HepG2 (cell line): ENCODE results near the gene MYADML2. TPM values are rescaled to one million over a fixed set of nuclear protein-coding genes. Genes with fewer than 3 reads are reported as not detected.
A peak's percentile ranks its signal among the peaks of the same experiment; 100 is the strongest.

Experiments used
- CCDC6 ChIP-seq: sonication (generic); formaldehyde crosslinking; IDR thresholded peaks from 2 replicates; pipeline ENCODE4 v1.8.1; 2022; ENCODE audit warnings: mild to moderate bottlenecking, missing genetic modification reagents, moderate library complexity
- CHCHD3 ChIP-seq: sonication (generic); formaldehyde crosslinking; IDR thresholded peaks from 2 replicates; pipeline ENCODE4 v1.8.0; 2022; ENCODE audit warnings: mild to moderate bottlenecking, missing genetic modification reagents, moderate library complexity
- ELF1 ChIP-seq: sonication (generic); formaldehyde crosslinking; IDR thresholded peaks from 2 replicates; pipeline ENCODE4 v1.4.0; 2020; ENCODE audit warnings: missing genetic modification reagents
- IRF2 ChIP-seq: IDR thresholded peaks from 2 replicates; pipeline ENCODE4 v1.6.1; 2018; ENCODE audit warnings: missing genetic modification reagents, missing compliant biosample characterization
- KDM5B ChIP-seq: sonication (generic); formaldehyde crosslinking; IDR thresholded peaks from 2 replicates; pipeline ENCODE4 v1.4.0; 2020; ENCODE audit warnings: missing genetic modification reagents, mild to moderate bottlenecking, borderline replicate concordance
- NKX3-1 ChIP-seq: sonication (generic); formaldehyde crosslinking; IDR thresholded peaks from 2 replicates; pipeline ENCODE4 v1.5.0; 2020; ENCODE audit warnings: missing genetic modification reagents
- PAWR ChIP-seq: sonication (generic); formaldehyde crosslinking; IDR thresholded peaks from 2 replicates; pipeline ENCODE4 v1.4.0; 2020; ENCODE audit warnings: missing genetic modification reagents, mild to moderate bottlenecking, borderline replicate concordance
- RBM39 ChIP-seq: fragments of 200-400 bp; formaldehyde crosslinking; IDR thresholded peaks from one replicate; pipeline ENCODE4 v1.6.1; 2018; ENCODE audit warnings: antibody characterized with exemption, mild to moderate bottlenecking, low read depth, low read length; ENCODE audit not compliant: poor library complexity, severe bottlenecking
- ZBTB1 ChIP-seq: sonication (generic); formaldehyde crosslinking; IDR thresholded peaks from 2 replicates; pipeline ENCODE4 v1.4.0; 2020; ENCODE audit warnings: missing genetic modification reagents, borderline replicate concordance
- ZBTB4 ChIP-seq: sonication (generic); formaldehyde crosslinking; IDR thresholded peaks from 2 replicates; pipeline ENCODE4 v1.4.0; 2020; ENCODE audit warnings: missing genetic modification reagents, mild to moderate bottlenecking, borderline replicate concordance
- ZFYVE20 ChIP-seq: sonication (generic); formaldehyde crosslinking; IDR thresholded peaks from 2 replicates; pipeline ENCODE4 v1.8.0; 2023; ENCODE audit warnings: low read depth, mild to moderate bottlenecking, moderate library complexity, missing genetic modification reagents, borderline replicate concordance
- ZNF792 ChIP-seq: IDR thresholded peaks from 2 replicates; pipeline ENCODE4 v1.6.1; 2016
- polyA plus RNA-seq, 8 experiments: library from polyadenylated mRNA; depleted of rRNA in 3 of 8; stranded (reverse) in 7 of 8; unstranded in 1 of 8; fragments of >200 nt; fragmentation: Illumina TruSeq in 4 of 8; extraction: Trizol in 4 of 8; gene quantifications; 2 replicates each; pipeline versions ENCODE4 v1.2.1 to v1.2.3, GENCODE V29; 2011 to 2016; ENCODE audit warnings: low read depth in 4 of 8, missing spikeins in 1 of 8, mixed read lengths in 1 of 8; ENCODE audit not compliant: insufficient read depth in 1 of 8
- total RNA-seq, 5 experiments: library from RNA; depleted of rRNA; stranded (reverse); fragments of >200 nt; fragmentation: Illumina TruSeq; extraction: Trizol; gene quantifications; 2 replicates each; pipeline ENCODE4 v1.2.3, GENCODE V29; 2016; ENCODE audit warnings: low read depth in 1 of 5
- TF ChIP-seq, protein P1 (sequence below): sonication (generic); formaldehyde crosslinking; IDR thresholded peaks from 2 replicates; pipeline ENCODE4 v1.5.0; 2020; ENCODE audit warnings: mild to moderate bottlenecking, missing genetic modification reagents
- TF ChIP-seq, protein P2 (sequence below): sonication (generic); formaldehyde crosslinking; IDR thresholded peaks from 2 replicates; pipeline ENCODE4 v1.4.0; 2020; ENCODE audit warnings: low read depth, missing genetic modification reagents
- TF ChIP-seq, protein P3 (sequence below): sonication (generic); formaldehyde crosslinking; IDR thresholded peaks from 2 replicates; pipeline ENCODE4 v1.8.1; 2022; ENCODE audit warnings: mild to moderate bottlenecking, missing genetic modification reagents
- TF ChIP-seq, protein P4 (sequence below): IDR thresholded peaks from 2 replicates; pipeline ENCODE4 v1.6.1; 2012; ENCODE audit warnings: inconsistent platforms

MYADML2 gene
- total and polyA plus RNA-seq, 2 of the 13 experiments (the other 11 are each of a cell fraction or from before 2014, with no cell fraction given), result not detected

GRCh38 chr17:81976332-81977210 lies 29.5 kb upstream of the MYADML2 start (continued):
- TF ChIP-seq KDM5B, result peak; percentile 11; the same call in 1 of the 2 replicates
- TF ChIP-seq, protein P1, sequence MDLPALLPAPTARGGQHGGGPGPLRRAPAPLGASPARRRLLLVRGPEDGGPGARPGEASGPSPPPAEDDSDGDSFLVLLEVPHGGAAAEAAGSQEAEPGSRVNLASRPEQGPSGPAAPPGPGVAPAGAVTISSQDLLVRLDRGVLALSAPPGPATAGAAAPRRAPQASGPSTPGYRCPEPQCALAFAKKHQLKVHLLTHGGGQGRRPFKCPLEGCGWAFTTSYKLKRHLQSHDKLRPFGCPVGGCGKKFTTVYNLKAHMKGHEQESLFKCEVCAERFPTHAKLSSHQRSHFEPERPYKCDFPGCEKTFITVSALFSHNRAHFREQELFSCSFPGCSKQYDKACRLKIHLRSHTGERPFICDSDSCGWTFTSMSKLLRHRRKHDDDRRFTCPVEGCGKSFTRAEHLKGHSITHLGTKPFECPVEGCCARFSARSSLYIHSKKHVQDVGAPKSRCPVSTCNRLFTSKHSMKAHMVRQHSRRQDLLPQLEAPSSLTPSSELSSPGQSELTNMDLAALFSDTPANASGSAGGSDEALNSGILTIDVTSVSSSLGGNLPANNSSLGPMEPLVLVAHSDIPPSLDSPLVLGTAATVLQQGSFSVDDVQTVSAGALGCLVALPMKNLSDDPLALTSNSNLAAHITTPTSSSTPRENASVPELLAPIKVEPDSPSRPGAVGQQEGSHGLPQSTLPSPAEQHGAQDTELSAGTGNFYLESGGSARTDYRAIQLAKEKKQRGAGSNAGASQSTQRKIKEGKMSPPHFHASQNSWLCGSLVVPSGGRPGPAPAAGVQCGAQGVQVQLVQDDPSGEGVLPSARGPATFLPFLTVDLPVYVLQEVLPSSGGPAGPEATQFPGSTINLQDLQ, result peak; percentile 47; the same call in 1 of the 2 replicates
- TF ChIP-seq, protein P2, sequence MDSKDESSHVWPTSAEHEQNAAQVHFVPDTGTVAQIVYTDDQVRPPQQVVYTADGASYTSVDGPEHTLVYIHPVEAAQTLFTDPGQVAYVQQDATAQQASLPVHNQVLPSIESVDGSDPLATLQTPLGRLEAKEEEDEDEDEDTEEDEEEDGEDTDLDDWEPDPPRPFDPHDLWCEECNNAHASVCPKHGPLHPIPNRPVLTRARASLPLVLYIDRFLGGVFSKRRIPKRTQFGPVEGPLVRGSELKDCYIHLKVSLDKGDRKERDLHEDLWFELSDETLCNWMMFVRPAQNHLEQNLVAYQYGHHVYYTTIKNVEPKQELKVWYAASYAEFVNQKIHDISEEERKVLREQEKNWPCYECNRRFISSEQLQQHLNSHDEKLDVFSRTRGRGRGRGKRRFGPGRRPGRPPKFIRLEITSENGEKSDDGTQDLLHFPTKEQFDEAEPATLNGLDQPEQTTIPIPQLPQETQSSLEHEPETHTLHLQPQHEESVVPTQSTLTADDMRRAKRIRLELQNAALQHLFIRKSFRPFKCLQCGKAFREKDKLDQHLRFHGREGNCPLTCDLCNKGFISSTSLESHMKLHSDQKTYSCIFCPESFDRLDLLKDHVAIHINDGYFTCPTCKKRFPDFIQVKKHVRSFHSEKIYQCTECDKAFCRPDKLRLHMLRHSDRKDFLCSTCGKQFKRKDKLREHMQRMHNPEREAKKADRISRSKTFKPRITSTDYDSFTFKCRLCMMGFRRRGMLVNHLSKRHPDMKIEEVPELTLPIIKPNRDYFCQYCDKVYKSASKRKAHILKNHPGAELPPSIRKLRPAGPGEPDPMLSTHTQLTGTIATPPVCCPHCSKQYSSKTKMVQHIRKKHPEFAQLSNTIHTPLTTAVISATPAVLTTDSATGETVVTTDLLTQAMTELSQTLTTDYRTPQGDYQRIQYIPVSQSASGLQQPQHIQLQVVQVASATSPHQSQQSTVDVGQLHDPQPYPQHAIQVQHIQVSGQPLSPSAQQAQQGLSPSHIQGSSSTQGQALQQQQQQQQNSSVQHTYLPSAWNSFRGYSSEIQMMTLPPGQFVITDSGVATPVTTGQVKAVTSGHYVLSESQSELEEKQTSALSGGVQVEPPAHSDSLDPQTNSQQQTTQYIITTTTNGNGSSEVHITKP (CRISPR knock-in tag), result 0 out of 2 replicates have a peak, but pooled peaks have one; percentile 16
- TF ChIP-seq ZBTB1 (CRISPR knock-in tag), result no peak
- TF ChIP-seq NKX3-1 (CRISPR knock-in tag), result peak; percentile 0; the same call in 1 of the 2 replicates
- TF ChIP-seq RBM39, result peak; percentile 61
- TF ChIP-seq IRF2 (CRISPR knock-in tag), result no peak
- TF ChIP-seq CHCHD3, result peak; percentile 7; the same call in 1 of the 2 replicates
- TF ChIP-seq, protein P3, sequence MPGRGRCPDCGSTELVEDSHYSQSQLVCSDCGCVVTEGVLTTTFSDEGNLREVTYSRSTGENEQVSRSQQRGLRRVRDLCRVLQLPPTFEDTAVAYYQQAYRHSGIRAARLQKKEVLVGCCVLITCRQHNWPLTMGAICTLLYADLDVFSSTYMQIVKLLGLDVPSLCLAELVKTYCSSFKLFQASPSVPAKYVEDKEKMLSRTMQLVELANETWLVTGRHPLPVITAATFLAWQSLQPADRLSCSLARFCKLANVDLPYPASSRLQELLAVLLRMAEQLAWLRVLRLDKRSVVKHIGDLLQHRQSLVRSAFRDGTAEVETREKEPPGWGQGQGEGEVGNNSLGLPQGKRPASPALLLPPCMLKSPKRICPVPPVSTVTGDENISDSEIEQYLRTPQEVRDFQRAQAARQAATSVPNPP (CRISPR knock-in tag), result no peak
- 0 out of 2 replicates have a peak, but pooled peaks have one; percentile 73 for TF ChIP-seq PAWR
- TF ChIP-seq ZBTB4 (CRISPR knock-in tag), result no peak; the same call in none of the 2 replicates
- TF ChIP-seq CCDC6 (CRISPR knock-in tag), result 0 out of 2 replicates have a peak, but pooled peaks have one; percentile 72
- TF ChIP-seq, protein P4, sequence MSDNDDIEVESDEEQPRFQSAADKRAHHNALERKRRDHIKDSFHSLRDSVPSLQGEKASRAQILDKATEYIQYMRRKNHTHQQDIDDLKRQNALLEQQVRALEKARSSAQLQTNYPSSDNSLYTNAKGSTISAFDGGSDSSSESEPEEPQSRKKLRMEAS, result peak; percentile 96
- TF ChIP-seq ELF1, result peak; percentile 54
- peak; percentile 23; the same call in 1 of the 2 replicates for TF ChIP-seq ZNF792 (CRISPR knock-in tag)
- TF ChIP-seq ZFYVE20 (CRISPR knock-in tag), result peak; percentile 77; the same call in 1 of the 2 replicates
